CD14-positive monocyte (primary cell): ENCODE results near the gene DBN1. TPM values are rescaled to one million over a fixed set of nuclear protein-coding genes. Genes with fewer than 3 reads are reported as not detected.

ENCODE experiments used
- DNase-seq, 3 donors: peaks; one replicate each; pipeline ENCODE4 v3.0.0-alpha.2; 2011 to 2022
- H2AFZ ChIP-seq: 2 replicates; pipeline ENCODE4 v1.6.0; 2012; ENCODE audit warnings: mild to moderate bottlenecking, low read depth, low read length, inconsistent platforms; ENCODE audit not compliant: insufficient read depth, poor library complexity, severe bottlenecking
- H3K27ac ChIP-seq, 2 donors: 1 replicate in 1 of 2; 2 replicates in 1 of 2; pipeline ENCODE4 v1.5.1; 2012 to 2013; ENCODE audit warnings: low read length in 2 of 2, control low read depth in 1 of 2, inconsistent platforms in 1 of 2, low read depth in 1 of 2, mild to moderate bottlenecking in 1 of 2
- H3K27me3 ChIP-seq, 2 donors: one replicate each; pipeline versions ENCODE4 v1.6.0 to v1.6.1; 2011 to 2013; ENCODE audit warnings: low read length in 2 of 2; ENCODE audit not compliant: control insufficient read depth in 2 of 2, insufficient read depth in 2 of 2
- H3K36me3 ChIP-seq, 2 donors: replicated peaks in 1 of 2; 1 replicate in 1 of 2; 2 replicates in 1 of 2; pipeline versions ENCODE4 v1.5.1 to v1.6.1; 2012 to 2013; ENCODE audit warnings: low read length in 2 of 2, control low read depth in 1 of 2, inconsistent platforms in 1 of 2, mild to moderate bottlenecking in 1 of 2; ENCODE audit not compliant: insufficient read depth in 2 of 2, control insufficient read depth in 1 of 2
- H3K4me1 ChIP-seq, 2 donors: 1 replicate in 1 of 2; 2 replicates in 1 of 2; pipeline versions ENCODE4 v1.5.1 to v1.6.1; 2012 to 2013; ENCODE audit warnings: low read length in 2 of 2, control low read depth in 1 of 2, inconsistent platforms in 1 of 2, mild to moderate bottlenecking in 1 of 2, moderate library complexity in 1 of 2; ENCODE audit not compliant: insufficient read depth in 2 of 2, control insufficient read depth in 1 of 2
- H3K4me2 ChIP-seq: replicated peaks from 2 replicates; pipeline ENCODE3; 2012; ENCODE audit warnings: low read length, moderate library complexity, mild to moderate bottlenecking; ENCODE audit not compliant: poor library complexity, severe bottlenecking; ENCODE audit errors: extremely low read depth
- H3K4me3 ChIP-seq, 3 experiments: fragments of 200-600 bp in 1 of 3; sonication (generic) in 1 of 3; replicated peaks in 1 of 3; 1 replicate in 2 of 3; 2 replicates in 1 of 3; pipeline ENCODE4 v1.5.1; 2011 to 2013; ENCODE audit warnings: low read length in 3 of 3, mild to moderate bottlenecking in 3 of 3, control low read depth in 2 of 3, low read depth in 2 of 3, inconsistent platforms in 1 of 3, moderate library complexity in 1 of 3
- H3K79me2 ChIP-seq: 2 replicates; pipeline ENCODE4 v1.6.0; 2012; ENCODE audit warnings: mild to moderate bottlenecking, control low read depth, inconsistent platforms, low read length, moderate library complexity; ENCODE audit not compliant: insufficient read depth
- H3K9ac ChIP-seq: 2 replicates; pipeline ENCODE4 v1.6.0; 2017; ENCODE audit warnings: low read length, mild to moderate bottlenecking; ENCODE audit not compliant: insufficient read depth, poor library complexity, severe bottlenecking
- H3K9me3 ChIP-seq, 2 donors: replicated peaks in 1 of 2; 1 replicate in 1 of 2; 2 replicates in 1 of 2; pipeline versions ENCODE4 v1.5.1 to v1.6.1; 2012 to 2013; ENCODE audit warnings: low read length in 2 of 2, control low read depth in 1 of 2; ENCODE audit not compliant: control insufficient read depth in 1 of 2, insufficient read depth in 1 of 2
- H4K20me1 ChIP-seq: 2 replicates; pipeline ENCODE4 v1.6.0; 2012; ENCODE audit warnings: mild to moderate bottlenecking, low read length, control low read depth, moderate library complexity; ENCODE audit not compliant: insufficient read depth
- H3K27ac Mint-ChIP-seq, 7 donors: one replicate each; pipeline ENCODE4 v1.8.0; 2020; ENCODE audit warnings: mild to moderate bottlenecking in 7 of 7, mixed read lengths in 7 of 7, moderate library complexity in 6 of 7, inconsistent platforms in 2 of 7
- H3K27me3 Mint-ChIP-seq, 3 donors: one replicate each; pipeline ENCODE4 v1.8.0; 2021 to 2022; ENCODE audit warnings: low read depth in 3 of 3, mild to moderate bottlenecking in 3 of 3, mixed read lengths in 3 of 3, moderate library complexity in 3 of 3, inconsistent platforms in 1 of 3
- H3K36me3 Mint-ChIP-seq, 2 donors: one replicate each; pipeline ENCODE4 v1.8.0; 2020; ENCODE audit warnings: mixed read lengths in 2 of 2, inconsistent platforms in 1 of 2, mild to moderate bottlenecking in 1 of 2
- H3K4me1 Mint-ChIP-seq: one replicate; pipeline ENCODE4 v1.8.0; 2020; ENCODE audit warnings: mild to moderate bottlenecking, mixed read lengths
- H3K4me3 Mint-ChIP-seq, 2 donors: one replicate each; pipeline ENCODE4 v1.8.0; 2020; ENCODE audit warnings: mild to moderate bottlenecking in 2 of 2, mixed read lengths in 2 of 2, moderate library complexity in 1 of 2
- H3K9me3 Mint-ChIP-seq, 7 donors: one replicate each; pipeline ENCODE4 v1.8.0; 2020 to 2022; ENCODE audit warnings: mixed read lengths in 7 of 7, mild to moderate bottlenecking in 6 of 7, moderate library complexity in 6 of 7, inconsistent platforms in 2 of 7
- WGBS: methylation state at CpG from one replicate; pipeline ENCODE4 v1.1.5; 2013; ENCODE audit warnings: missing lambda C conversion rate; ENCODE audit not compliant: insufficient coverage; 5-methylcytosine and 5-hydroxymethylcytosine counted together
- intact Hi-C, 2 donors: fragments of 100-400 bp; cut with micrococcal nuclease; formaldehyde crosslinking; loops; one replicate each; pipeline versions ENCODE4 v1.15.0 to v1.15.1; 2023
- polyA plus RNA-seq, 3 donors: library from polyadenylated mRNA; depleted of rRNA in 1 of 3; unstranded in 2 of 3; stranded (reverse) in 1 of 3; fragments of 300-500 nt in 2 of 3; fragments of >200 nt in 1 of 3; fragmentation: Illumina TruSeq in 2 of 3; gene quantifications; 1 replicate in 2 of 3; 2 replicates in 1 of 3; pipeline ENCODE4 v1.2.3, GENCODE V29; 2012 to 2021
- TF ChIP-seq, protein P1 (sequence below): fragments of 200-600 bp; IDR thresholded peaks from one replicate; pipeline ENCODE4 v1.8.0; 2022; ENCODE audit warnings: antibody characterized with exemption, mild to moderate bottlenecking

DBN1 gene
- polyA plus RNA-seq, 3 donors, result 0.71 to 1.6 (median 0.73) TPM

DNA sequence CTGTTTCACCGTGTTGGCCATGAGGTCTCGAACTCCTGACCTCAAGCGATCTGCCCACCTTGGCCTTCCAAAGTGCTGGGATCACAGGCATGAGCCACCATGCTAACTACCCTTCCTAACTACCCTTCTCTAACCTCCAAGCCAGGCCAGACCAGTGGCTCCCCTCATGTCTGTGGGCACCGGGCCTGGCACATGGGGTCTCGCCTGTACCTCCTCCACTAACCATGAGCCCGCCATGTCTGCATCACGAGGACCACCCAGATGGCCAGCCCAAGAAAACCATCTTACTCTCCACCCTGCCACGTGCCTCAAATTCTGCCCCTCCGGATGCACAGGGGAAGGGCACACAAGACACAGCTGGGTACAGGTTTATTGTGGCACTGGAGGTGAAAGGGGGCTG is 9.6 kb upstream of the DBN1 start:
- H3K27me3 ChIP-seq, result peaks cover 0 to 3% of the 10 kb centered on the region in 2 donors
- no peaks in the 10 kb centered on the region for H3K9me3 ChIP-seq
- H3K79me2 ChIP-seq, result no peaks in the 10 kb centered on the region
- no peak overlapping the region for H3K27ac ChIP-seq
- Mint-ChIP-seq H3K27me3 (peaks cover 15 to 24% (median 16%) of the 10 kb centered on the region in 3 donors), H3K27ac (no peak overlapping the region), H3K36me3 (peaks cover 61 to 69% of the 10 kb centered on the region in 2 donors), H3K9me3 (peaks cover 0 to 14% (median 0%) of the 10 kb centered on the region in 7 donors), H3K4me3 (peak overlapping the region in 1 of 2 donors; percentile 55), H3K4me1 (peaks cover 26% of the 10 kb centered on the region)
- no peak overlapping the region for H2AFZ ChIP-seq
- TF ChIP-seq, protein P1, sequence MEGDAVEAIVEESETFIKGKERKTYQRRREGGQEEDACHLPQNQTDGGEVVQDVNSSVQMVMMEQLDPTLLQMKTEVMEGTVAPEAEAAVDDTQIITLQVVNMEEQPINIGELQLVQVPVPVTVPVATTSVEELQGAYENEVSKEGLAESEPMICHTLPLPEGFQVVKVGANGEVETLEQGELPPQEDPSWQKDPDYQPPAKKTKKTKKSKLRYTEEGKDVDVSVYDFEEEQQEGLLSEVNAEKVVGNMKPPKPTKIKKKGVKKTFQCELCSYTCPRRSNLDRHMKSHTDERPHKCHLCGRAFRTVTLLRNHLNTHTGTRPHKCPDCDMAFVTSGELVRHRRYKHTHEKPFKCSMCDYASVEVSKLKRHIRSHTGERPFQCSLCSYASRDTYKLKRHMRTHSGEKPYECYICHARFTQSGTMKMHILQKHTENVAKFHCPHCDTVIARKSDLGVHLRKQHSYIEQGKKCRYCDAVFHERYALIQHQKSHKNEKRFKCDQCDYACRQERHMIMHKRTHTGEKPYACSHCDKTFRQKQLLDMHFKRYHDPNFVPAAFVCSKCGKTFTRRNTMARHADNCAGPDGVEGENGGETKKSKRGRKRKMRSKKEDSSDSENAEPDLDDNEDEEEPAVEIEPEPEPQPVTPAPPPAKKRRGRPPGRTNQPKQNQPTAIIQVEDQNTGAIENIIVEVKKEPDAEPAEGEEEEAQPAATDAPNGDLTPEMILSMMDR, result no peak
- H3K36me3 ChIP-seq, result peaks cover 29 to 55% of the 10 kb centered on the region in 2 donors
- intact Hi-C loops, result no loop called here
- no peak overlapping the region for H3K4me2 ChIP-seq
- DNase-seq, result no peak
- WGBS, result 96% methylated on average over 4 of the region's 9 CpGs
- peaks cover 39% of the 10 kb centered on the region for H4K20me1 ChIP-seq
- no peak overlapping the region for H3K4me3 ChIP-seq
- H3K9ac ChIP-seq, result no peak overlapping the region
- peaks cover 26% of the 10 kb centered on the region in 2 donors for H3K4me1 ChIP-seq

DNA sequence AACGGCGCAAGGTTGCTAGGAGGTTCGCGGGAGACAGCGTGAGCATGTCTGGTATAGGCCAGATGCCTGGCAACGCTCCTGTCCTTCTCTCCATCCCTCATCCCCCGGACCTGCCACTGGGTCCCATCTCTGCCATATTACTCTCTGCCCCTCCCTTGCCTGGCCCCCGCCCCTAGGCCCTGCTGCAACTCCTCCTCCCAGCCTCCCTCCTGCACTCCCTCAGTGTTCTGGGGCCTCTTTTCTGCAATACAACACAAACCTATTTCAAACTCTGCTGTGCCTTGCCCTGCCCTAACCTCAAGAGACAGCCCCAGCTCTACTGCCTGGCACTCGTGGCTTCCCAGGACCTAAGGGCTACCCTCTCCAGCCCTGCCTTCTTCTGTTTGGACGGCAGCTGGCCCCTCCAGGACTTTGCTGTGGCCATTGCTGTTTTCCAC is 8.9 kb upstream of the DBN1 start:
- H3K9ac ChIP-seq, result no peak overlapping the region
- H3K4me2 ChIP-seq, result no peak overlapping the region
- H3K27ac Mint-ChIP-seq, result no peak overlapping the region
- TF ChIP-seq, protein P1, result no peak
- no peak overlapping the region for H3K4me3 Mint-ChIP-seq
- H3K4me1 ChIP-seq, result peaks cover 31 to 32% of the 10 kb centered on the region in 2 donors
- H3K4me1 Mint-ChIP-seq, result peaks cover 32% of the 10 kb centered on the region
- H3K27ac ChIP-seq, result no peak overlapping the region
- peaks cover 0 to 3% of the 10 kb centered on the region in 2 donors for H3K27me3 ChIP-seq
- intact Hi-C loops, result no loop called here
- no peaks in the 10 kb centered on the region for H3K79me2 ChIP-seq
- H2AFZ ChIP-seq, result no peak overlapping the region
- no peak for DNase-seq
- H4K20me1 ChIP-seq, result peaks cover 32% of the 10 kb centered on the region
- peaks cover 24 to 48% of the 10 kb centered on the region in 2 donors for H3K36me3 ChIP-seq
- WGBS, result 98% methylated on average over 5 of the region's 10 CpGs
- H3K9me3 Mint-ChIP-seq, result peaks cover 0 to 14% (median 0%) of the 10 kb centered on the region in 7 donors
- H3K4me3 ChIP-seq, result no peak overlapping the region
- peaks cover 15 to 28% (median 19%) of the 10 kb centered on the region in 3 donors for H3K27me3 Mint-ChIP-seq
- H3K9me3 ChIP-seq, result no peaks in the 10 kb centered on the region
- H3K36me3 Mint-ChIP-seq, result peaks cover 55 to 65% of the 10 kb centered on the region in 2 donors
